Testis (tissue), 3 donors: ENCODE data around the gene RHOB. TPM values are rescaled to one million over a fixed set of nuclear protein-coding genes. Genes with fewer than 3 reads are reported as not detected.

Source experiments
- DNase-seq: peaks from one replicate; pipeline ENCODE4 v3.0.0-alpha.2; 2019
- H3K27ac ChIP-seq, 2 donors: fragments of 200-600 bp; sonication (generic); one replicate each; pipeline ENCODE4 v1.5.1; 2019
- H3K27me3 ChIP-seq: fragments of 200-600 bp; sonication (generic); one replicate; pipeline ENCODE4 v1.5.1; 2019
- H3K36me3 ChIP-seq: fragments of 200-600 bp; sonication (generic); one replicate; pipeline ENCODE4 v1.5.1; 2017; ENCODE audit warnings: low read depth; ENCODE audit errors: missing control alignments
- H3K4me1 ChIP-seq: fragments of 200-600 bp; sonication (generic); one replicate; pipeline ENCODE4 v1.5.1; 2019
- H3K4me3 ChIP-seq, 2 donors: fragments of 200-600 bp; sonication (generic); one replicate each; pipeline ENCODE4 v1.5.1; 2017 to 2019
- H3K9me3 ChIP-seq: fragments of 200-600 bp; sonication (generic); one replicate; pipeline ENCODE4 v1.5.1; 2017
- POLR2A ChIP-seq: fragments of 450-650 bp; IDR thresholded peaks from one replicate; pipeline ENCODE4 v1.6.1; 2017; ENCODE audit warnings: antibody characterized with exemption, mild to moderate bottlenecking, moderate library complexity
- WGBS, 2 donors: methylation state at CpG; one replicate each; pipeline ENCODE4 v1.1.5; 2018; 5-methylcytosine and 5-hydroxymethylcytosine counted together
- intact Hi-C: fragments of 100-400 bp; cut with DNase I; formaldehyde crosslinking; loops from one replicate; pipeline ENCODE4 v1.15.1; 2023; ENCODE audit warnings: low total_unique reads
- polyA plus RNA-seq: library from polyadenylated mRNA; stranded (reverse); fragments of 350-450 nt; fragmentation: Illumina TruSeq; extraction: RNeasy Lipid Tissue Mini Kit (QIAGEN cat#74804); gene quantifications from one replicate; pipeline ENCODE4 v1.2.3, GENCODE V29; 2014; ENCODE audit warnings: low read depth, low replicate concordance; ENCODE audit not compliant: insufficient read depth
- total RNA-seq, 2 donors: library from RNA; depleted of rRNA; stranded (reverse); fragments of >200 nt; gene quantifications; one replicate each; pipeline ENCODE4 v1.2.3, GENCODE V29; 2016
- TF ChIP-seq, protein P1 (sequence below), 3 experiments: fragments of 450-650 bp in 2 of 3; fragments of 200-600 bp in 1 of 3; sonication (generic) in 1 of 3; IDR thresholded peaks; one replicate each; pipeline ENCODE4 v1.5.1; 2016 to 2019; ENCODE audit warnings: antibody characterized with exemption in 3 of 3, mild to moderate bottlenecking in 2 of 3, moderate library complexity in 1 of 3

RHOB gene
- total and polyA plus RNA-seq, 3 donors from 2014 or later, result 86.3 to 244 (median 186) TPM

DNA sequence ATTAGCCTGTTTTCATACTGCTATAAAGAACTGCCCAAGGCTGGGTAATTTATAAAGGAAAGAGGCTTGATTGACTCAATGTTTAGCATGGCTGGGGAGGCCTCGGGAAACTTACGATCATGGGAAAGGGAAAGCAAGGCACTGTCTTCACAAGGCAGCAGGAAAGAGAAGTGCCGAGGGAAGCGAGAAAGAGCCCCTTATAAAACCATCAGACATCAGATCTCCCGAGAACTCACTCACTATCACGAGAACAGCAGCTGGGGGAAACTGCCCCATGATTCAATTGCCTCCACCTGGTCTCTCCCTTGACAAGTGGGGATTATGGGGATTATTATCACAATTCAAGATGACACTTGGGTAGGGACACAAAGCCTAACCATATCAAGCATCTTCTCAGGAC lies 23.3 kb downstream of the RHOB start:
- DNase-seq, result no peak
- WGBS, 2 donors, result 92 to 93% methylated on average over 6 of the region's 6 CpGs
- no peak overlapping the region for H3K27ac ChIP-seq

DNA sequence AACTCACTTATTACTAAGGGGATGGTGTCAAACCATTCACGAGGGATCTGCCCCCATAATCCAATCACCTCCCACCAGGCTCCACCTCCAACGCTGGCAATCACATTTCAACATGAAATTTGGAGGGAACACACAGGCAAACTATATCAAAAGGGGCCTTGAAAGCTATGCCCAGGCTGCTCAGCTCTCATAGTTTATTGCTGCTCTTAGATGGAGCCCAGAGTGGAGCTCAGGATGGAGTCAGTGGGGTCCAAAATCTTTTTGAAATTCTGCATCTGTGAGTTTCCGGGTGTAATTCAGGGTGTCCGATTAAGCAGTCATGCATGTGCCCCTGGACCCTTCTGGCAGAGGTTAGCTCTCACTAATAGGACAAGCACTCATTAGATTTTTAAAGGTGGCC lies 24.3 kb downstream of the RHOB start:
- Histone ChIP-seq H3K9me3 (no peaks in the 10 kb centered on the region), H3K27ac (no peak overlapping the region), H3K4me3 (no peak overlapping the region), H3K27me3 (no peaks in the 10 kb centered on the region), H3K4me1 (peaks cover 7% of the 10 kb centered on the region), H3K36me3 (no peaks in the 10 kb centered on the region)
- intact Hi-C loops, result no loop called here
- DNase-seq, result no peak
- 89 to 92% methylated on average over 4 of the region's 4 CpGs for WGBS, 2 donors
- TF ChIP-seq, protein P1, sequence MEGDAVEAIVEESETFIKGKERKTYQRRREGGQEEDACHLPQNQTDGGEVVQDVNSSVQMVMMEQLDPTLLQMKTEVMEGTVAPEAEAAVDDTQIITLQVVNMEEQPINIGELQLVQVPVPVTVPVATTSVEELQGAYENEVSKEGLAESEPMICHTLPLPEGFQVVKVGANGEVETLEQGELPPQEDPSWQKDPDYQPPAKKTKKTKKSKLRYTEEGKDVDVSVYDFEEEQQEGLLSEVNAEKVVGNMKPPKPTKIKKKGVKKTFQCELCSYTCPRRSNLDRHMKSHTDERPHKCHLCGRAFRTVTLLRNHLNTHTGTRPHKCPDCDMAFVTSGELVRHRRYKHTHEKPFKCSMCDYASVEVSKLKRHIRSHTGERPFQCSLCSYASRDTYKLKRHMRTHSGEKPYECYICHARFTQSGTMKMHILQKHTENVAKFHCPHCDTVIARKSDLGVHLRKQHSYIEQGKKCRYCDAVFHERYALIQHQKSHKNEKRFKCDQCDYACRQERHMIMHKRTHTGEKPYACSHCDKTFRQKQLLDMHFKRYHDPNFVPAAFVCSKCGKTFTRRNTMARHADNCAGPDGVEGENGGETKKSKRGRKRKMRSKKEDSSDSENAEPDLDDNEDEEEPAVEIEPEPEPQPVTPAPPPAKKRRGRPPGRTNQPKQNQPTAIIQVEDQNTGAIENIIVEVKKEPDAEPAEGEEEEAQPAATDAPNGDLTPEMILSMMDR (IDR thresholded peaks at IDR 0.05), result no peak
- no peak for TF ChIP-seq POLR2A

More for the DNA sequence above, 23.3 kb downstream of the RHOB start:
- intact Hi-C loops, result no loop called here
- H3K4me3 ChIP-seq, result no peak overlapping the region
- H3K9me3 ChIP-seq, result no peaks in the 10 kb centered on the region
- no peak for TF ChIP-seq POLR2A
- TF ChIP-seq, protein P1 (IDR thresholded peaks at IDR 0.05), result no peak
- no peaks in the 10 kb centered on the region for H3K27me3 ChIP-seq
- no peaks in the 10 kb centered on the region for H3K36me3 ChIP-seq
- peaks cover 7% of the 10 kb centered on the region for H3K4me1 ChIP-seq

DNA sequence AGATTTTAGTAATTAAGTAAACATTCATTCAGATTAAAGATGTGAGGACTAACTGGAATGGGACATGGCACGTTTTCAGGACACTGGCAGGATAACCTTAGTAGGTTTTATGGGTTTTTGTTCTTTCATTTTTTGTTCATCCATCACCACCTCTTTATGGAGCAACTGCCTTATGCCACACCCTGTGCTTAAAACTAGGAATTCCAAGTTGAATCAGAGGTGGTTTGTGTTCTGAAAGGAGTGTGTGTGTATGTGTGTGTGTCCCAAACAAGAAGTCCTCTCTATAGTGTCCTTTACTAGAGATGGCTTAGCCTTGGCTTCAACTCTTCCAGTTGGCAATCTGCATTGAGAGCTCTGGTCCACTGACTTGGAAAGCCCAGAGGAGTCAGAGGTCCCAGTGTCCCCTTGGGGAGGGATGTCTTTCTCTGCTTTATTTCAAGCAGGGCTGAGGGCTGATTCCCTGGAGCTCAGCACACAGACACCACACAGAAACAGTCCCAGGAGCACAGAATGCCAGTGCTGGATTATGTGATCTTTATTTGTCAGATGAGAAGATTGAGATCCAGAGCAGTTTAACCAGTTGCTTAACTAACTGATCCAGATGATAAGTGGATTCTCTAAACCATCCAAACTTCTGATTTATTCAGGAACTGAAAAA lies 25.2 kb downstream of the RHOB start:
- no peaks in the 10 kb centered on the region for H3K9me3 ChIP-seq
- no peak overlapping the region for H3K4me3 ChIP-seq
- no peaks in the 10 kb centered on the region for H3K27me3 ChIP-seq
- H3K4me1 ChIP-seq, result peaks cover 7% of the 10 kb centered on the region
- no peaks in the 10 kb centered on the region for H3K36me3 ChIP-seq
- H3K27ac ChIP-seq, result no peak overlapping the region
- WGBS, 2 donors, result 70 to 76% methylated on average over 1 of the region's 1 CpG
- no peak for TF ChIP-seq POLR2A
- TF ChIP-seq, protein P1 (IDR thresholded peaks at IDR 0.05), result no peak
- no peak for DNase-seq
- intact Hi-C loops, result no loop called here

DNA sequence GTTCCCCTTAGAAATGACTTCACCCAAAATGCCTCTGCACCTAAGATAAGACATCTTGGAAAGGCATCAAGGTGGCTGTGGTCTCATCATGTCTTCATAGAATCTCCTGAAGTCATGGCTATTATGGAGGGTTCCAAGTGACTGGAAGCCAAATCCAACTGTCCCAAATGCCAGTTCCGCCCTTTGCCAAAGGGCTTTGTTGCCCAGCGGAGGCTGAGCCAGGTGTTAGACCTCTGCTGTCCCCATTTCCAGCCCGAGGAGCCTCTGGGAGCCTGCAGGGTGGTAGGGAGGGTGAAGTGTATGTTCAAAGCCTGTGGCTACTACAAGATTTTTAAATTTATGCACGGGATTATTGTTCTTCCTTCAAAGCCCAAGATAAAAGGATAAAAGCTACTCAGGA lies 25.7 kb downstream of the RHOB start:
- no peaks in the 10 kb centered on the region for H3K36me3 ChIP-seq
- no peak overlapping the region for H3K4me3 ChIP-seq
- H3K27me3 ChIP-seq, result no peaks in the 10 kb centered on the region
- TF ChIP-seq POLR2A, result no peak
- TF ChIP-seq, protein P1 (IDR thresholded peaks at IDR 0.05), result no peak
- no peak for DNase-seq
- peaks cover 7% of the 10 kb centered on the region for H3K4me1 ChIP-seq
- WGBS, 2 donors, result 72 to 93% methylated on average over 4 of the region's 4 CpGs
- no peak overlapping the region for H3K27ac ChIP-seq
- intact Hi-C loops, result no loop called here
- no peaks in the 10 kb centered on the region for H3K9me3 ChIP-seq

DNA sequence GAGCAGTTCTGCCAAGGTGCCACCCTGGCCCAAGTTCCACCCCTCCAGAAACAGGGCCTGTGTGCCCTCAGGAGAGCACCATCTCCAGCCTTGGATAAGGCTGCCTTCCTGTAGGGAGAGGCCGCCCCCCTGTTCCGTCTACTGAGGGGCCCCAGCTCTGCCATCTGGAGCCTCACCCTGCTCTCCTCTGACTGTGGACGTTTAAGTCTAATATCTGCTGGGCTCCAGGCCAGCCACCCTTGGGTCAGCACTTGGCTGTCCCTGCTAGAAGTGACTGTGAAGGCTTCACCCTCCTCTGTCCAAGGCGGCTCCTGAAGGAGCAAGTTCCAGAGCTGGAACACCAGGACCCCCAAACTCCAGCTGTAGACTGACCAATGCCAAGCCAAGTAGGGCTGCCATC lies 26.3 kb downstream of the RHOB start:
- Histone ChIP-seq H3K27ac (no peak overlapping the region), H3K4me1 (peaks cover 7% of the 10 kb centered on the region), H3K9me3 (no peaks in the 10 kb centered on the region), H3K4me3 (no peak overlapping the region), H3K36me3 (no peaks in the 10 kb centered on the region), H3K27me3 (no peaks in the 10 kb centered on the region)
- TF ChIP-seq POLR2A, result no peak
- TF ChIP-seq, protein P1 (IDR thresholded peaks at IDR 0.05), result no peak
- 51 to 84% methylated on average over 2 to 4 of the region's 4 CpGs for WGBS, 2 donors
- intact Hi-C loops, result no loop called here
- DNase-seq, result no peak
